Measurements from ENCODE around the gene BDP1. TPM values are rescaled to one million over a fixed set of nuclear protein-coding genes. Genes with fewer than 3 reads are reported as not detected.
A peak's percentile ranks its signal among the peaks of the same experiment; 100 is the strongest.
"Not testable (repeated sequence)": the region's sequence is repeated elsewhere in the genome, so short reads cannot be mapped to it uniquely, and the experiment has no call there.

Gene BDP1, protein sequence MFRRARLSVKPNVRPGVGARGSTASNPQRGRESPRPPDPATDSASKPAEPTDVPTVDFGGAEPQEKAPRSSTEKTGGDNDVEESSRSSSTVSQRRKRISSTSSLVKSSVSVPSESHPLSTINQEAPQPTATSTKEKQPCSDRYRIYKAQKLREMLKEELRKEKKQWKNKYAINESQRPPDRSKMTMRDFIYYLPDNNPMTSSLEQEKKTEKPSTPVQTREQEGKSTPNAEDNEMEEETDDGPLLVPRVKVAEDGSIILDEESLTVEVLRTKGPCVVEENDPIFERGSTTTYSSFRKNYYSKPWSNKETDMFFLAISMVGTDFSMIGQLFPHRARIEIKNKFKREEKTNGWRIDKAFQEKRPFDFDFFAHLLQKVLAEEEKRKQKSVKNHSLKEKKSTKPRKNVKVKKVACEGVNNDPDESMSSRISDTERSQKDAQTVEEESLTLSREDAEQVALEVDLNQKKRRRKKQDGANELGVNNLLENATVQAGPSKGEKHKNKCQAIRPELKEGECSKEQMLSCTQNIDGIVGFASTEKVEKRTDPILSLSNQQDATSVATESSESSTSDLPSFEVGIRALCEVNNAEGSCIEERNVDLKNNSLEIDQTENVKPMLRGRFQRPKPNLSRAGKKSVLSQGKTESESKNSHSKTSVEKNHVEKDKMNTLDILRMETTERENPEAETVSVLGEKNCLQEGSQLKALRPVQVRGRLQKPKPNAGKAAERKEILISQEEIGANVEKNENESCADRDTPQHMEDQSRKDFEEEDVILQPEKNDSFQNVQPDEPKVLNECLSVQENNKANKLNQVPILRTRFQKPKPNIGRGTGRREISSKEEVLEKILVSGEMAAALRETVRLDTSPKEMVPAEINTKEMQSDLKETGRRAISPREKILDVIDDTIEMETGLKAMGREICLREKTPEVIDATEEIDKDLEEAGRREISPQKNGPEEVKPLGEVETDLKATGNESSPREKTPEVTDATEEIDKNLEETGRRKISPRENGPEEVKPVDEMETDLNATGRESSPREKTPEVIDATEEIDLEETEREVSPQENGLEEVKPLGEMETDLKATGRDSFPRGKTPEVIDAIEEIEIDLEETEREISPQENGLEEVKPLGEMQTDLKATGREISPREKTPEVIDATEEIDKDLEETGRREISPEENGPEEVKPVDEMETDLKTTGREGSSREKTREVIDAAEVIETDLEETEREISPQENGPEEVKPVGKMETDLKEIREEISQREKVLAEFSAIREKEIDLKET (N-terminal part only)
- total RNA-seq (2014; rRNA removed; shearing (Covaris generic); ENCODE audit: low replicate concordance), result 6.7 and 15.6 TPM in 2 replicates

DNA sequence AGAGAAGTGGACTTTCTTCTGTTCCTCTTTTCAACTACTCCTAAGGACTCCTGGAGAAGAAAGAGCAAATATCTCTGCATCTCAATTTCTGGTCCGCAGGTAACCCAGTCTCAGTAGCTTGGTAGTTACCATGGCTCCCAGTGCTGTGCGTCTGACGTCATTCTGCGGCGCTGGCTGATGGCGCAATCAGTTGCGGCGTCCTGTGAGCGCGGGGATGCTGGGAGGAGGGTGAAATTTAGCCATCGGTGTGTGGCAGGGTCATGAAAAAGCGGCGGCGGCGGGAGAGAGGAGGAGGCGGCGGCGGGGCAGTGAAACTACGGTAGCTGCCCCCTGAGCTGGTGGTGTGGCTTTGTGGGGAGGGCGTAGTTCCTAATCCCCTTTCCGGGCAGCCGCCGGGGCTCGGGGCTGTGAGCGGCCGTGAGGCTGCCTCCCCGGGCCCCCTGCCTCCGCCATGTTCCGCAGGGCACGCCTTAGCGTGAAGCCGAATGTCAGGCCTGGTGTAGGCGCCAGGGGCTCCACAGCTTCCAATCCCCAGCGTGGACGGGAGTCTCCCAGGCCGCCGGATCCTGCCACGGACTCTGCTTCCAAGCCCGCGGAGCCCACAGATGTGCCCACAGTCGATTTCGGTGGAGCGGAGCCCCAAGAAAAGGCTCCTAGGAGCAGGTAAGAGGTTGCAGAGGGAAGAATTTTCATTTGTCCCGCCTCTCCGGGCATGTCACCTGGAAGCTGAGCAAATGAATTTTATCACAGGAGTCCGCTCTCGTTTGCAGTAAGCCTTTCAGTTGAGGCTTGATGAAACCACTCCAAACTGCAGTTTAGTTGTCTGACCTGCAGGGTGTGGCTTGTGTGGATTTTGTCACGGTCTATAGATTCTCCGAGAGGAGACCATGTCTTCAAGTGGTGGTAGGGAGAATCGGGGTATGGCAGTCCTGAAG lies at the start of gene BDP1:
BDP1 (plus strand) TSS at position 225 of the 935 bp plus-strand sequence; CDS start at position 452, 227 bp downstream.
- Histone ChIP-seq H3K4me3 (peak within 1 kb of the TSS; percentile 84), H3K27me3 (peaks cover 16% of the 10 kb centered on the region), H3K9me3 (no peaks in the 10 kb centered on the region), H3K36me3 (peaks cover 24% of the 10 kb centered on the region)
- DNase-seq, result peak; percentile 94

DNA sequence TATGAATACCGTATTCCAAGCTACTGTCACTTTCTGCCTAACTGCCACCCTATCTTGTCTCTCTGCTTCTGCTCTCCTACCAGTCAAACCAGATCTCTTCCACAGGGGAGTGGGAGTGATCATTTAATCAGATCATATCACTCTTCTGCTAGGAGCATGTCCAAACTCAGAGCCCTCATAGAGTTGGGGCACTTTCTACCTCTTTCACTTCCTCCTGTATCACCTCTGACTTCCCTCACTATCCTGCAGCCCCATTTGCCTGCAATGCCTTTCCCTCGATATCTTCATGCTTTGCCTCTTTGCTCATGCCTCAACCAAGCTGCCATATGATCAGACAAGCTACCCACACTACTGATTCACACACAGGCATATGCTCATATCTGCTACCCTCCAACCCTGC lies 45.4 kb upstream of the BDP1 start:
- peaks cover 36% of the 10 kb centered on the region for H3K27me3 ChIP-seq
- not testable (repeated sequence) for DNase-seq, H3K36me3 ChIP-seq, H3K9me3 ChIP-seq, H3K4me3 ChIP-seq

DNA sequence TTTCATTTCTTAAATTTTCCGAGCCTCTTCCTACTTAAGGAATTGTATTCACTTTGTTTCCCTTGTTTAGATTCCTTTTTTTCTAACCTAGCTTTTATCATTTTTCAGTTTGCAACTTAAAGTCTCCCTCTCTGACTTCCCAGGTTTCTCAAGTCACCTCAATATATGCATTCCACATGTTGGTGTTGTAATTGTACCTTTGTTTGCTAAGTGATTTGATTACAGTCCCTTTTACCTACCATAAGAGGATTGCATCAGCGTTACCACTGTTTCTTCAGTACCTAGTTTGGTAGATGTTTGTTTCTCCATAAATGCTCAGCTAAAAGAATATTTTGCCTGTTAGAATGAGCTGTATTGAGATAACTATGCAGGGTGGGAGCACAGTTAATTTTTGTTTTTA lies 39.8 kb upstream of the BDP1 start:
- H3K27me3 ChIP-seq, result peaks cover 40% of the 10 kb centered on the region
- H3K36me3 ChIP-seq, H3K4me3 ChIP-seq, H3K9me3 ChIP-seq, DNase-seq: not testable (repeated sequence)

DNA sequence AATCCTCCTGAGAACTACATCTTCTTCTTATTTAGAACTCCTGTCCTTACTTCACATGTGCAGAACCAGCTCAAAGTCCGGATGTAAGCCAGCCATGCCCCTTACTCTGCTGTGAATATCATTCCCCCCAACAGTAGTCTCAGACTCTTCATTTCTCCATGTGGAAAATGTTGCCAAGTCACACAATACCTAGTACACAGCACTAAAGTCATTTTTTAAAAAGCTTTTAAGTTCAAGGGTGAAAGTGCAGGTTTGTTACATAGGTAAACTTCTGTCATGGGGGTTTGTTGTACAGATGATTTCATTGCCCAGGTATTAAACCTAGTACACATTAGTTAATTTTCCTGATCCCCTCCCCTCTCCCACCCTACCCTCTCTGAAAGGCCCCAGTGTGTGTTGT lies 37.4 kb upstream of the BDP1 start:
- not testable (repeated sequence) for H3K36me3 ChIP-seq, H3K9me3 ChIP-seq, H3K4me3 ChIP-seq, DNase-seq
- H3K27me3 ChIP-seq, result peaks cover 29% of the 10 kb centered on the region

DNA sequence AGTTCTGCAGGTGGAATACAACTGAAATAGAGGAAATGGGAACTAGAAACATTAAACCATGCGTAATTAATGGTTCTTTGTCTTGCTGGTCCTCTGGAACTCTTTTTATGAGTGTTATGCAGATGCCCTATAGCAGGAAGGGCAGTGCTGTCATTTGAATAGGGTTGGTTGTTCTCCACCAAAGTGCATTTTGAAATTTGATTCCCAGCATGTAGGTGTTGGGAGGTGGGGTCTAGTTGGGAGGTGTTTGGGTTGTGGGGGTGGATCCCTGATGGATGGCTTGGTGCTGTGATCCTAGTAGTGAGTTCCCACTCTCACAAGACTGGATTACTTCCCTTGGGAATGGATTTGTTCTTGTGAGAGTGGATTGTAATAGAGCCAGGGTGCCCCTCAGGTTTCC lies 34.2 kb upstream of the BDP1 start:
- not testable (repeated sequence) for H3K4me3 ChIP-seq, H3K9me3 ChIP-seq, DNase-seq, H3K36me3 ChIP-seq
- H3K27me3 ChIP-seq, result peaks cover 32% of the 10 kb centered on the region

DNA sequence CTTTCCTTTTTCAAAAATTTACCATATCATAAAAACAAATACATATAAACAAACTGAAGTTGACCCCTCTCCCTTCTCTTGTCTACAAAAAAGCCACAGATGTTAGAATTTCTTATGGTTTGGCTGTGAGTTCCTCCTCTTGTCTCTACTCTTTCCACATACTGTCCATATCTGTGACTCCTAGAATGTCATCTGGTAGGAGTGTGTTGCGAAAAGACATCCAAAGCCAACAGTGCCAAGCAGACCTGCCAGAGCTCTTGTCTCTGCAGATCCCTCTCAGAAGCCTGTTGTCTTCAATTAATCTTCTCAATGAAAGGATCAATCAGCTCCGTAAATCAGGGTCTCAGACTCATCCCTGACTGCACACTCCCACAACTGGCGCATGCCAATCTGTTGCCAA lies 31.6 kb upstream of the BDP1 start:
- H3K36me3 ChIP-seq, DNase-seq, H3K9me3 ChIP-seq, H3K4me3 ChIP-seq: not testable (repeated sequence)
- peaks cover 30% of the 10 kb centered on the region for H3K27me3 ChIP-seq

DNA sequence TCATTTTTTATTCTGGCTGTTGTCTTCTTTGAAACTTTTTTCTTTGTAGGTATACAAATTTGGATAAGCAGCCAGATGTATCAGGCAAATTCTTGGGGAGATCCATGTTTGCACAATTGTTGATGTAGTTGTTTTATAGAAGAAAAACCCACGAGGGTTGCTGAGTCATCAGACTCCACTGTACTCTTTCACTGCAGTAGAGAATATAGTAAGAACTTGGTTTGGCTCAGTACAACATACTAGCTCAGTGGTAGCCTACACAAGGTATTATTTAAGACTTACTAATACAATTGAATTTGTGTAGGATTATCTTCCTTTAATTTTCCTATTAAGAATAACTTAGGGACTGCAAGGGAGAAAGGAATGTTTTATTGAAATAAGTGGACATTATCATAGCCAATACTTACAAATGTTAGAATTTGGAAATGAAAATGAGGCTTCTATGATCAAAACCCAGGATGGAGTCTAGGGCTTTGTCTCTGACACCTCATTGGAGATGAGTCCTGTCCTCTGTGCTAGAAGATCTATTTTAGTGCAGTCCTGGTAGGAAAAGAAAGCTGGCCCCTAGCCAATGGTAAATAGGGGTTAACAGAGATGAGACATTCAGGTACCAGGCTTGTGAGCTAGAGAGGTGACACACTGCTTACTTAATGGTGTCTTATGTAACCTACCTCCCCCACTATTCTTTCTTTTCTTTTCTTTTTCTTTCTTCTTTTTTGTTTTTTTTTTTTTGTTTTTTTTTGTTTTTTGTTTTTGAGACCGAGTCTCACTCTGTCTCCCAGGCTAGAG lies 28.6 kb upstream of the BDP1 start:
- H3K36me3 ChIP-seq, H3K9me3 ChIP-seq, DNase-seq, H3K4me3 ChIP-seq: not testable (repeated sequence)
- peaks cover 18% of the 10 kb centered on the region for H3K27me3 ChIP-seq

DNA sequence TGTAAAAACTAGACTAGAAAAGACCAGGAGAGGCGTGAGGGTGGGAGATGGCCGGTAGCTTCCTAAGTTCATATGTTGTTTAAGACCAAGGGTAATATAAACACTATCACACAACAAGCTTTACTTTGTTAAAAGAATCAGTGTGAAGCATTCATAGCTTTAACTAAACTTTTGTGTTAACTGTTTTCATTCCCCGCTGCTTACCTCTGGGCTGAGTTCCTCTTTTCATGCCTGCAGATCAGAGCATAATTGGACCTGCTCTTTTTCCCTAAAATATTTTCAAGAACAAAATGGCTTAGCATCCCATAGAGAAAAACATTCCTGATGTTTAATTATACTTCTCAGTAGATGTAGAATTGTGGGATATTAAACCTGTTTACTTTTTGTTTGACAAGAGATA lies 23.0 kb upstream of the BDP1 start:
- not testable (repeated sequence) for H3K4me3 ChIP-seq
- H3K27me3 ChIP-seq, result peaks cover 17% of the 10 kb centered on the region

DNA sequence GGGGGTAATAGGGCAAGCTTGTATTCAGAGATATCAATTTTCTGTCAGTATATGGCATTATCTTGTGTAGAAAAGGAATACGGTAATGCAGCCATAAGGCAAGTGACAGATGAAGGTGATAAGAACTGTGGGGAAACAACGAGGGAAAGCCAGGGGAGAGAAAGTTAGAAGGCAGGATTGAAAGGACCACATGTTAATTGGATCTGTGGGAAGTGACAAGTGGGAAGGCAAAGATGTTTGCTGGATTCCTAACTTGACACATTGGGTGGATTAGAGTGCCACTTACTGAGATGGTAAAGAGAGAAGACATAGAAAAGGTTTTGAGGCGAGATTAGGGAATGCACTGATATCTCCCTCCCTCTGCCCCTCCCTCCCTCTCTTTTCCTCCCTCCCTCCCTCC lies 20.6 kb upstream of the BDP1 start:
- H3K27me3 ChIP-seq, result peaks cover 16% of the 10 kb centered on the region
- H3K4me3 ChIP-seq, H3K36me3 ChIP-seq, DNase-seq, H3K9me3 ChIP-seq: not testable (repeated sequence)

More for the DNA sequence above, 23.0 kb upstream of the BDP1 start:
- H3K9me3 ChIP-seq, H3K36me3 ChIP-seq, DNase-seq: not testable (repeated sequence)

DNA sequence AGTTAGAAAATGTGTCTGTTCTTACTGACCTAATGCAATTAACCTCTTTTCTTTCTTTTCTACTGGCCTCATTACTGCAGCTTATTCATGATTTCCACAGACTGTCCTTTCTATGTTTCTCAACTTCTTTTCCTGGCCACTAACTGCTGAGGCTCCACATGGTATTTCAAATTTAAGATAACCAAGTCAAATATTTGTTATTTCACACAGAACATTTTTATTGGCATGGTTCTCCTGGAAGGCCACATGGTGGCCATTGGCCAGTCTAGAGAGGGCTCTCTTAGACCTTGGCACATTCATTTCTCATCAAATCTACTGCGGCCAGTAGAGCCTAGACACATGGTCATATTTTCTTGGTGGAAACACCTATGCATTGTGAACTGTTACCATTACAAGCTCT lies 13.9 kb upstream of the BDP1 start:
- H3K36me3 ChIP-seq, DNase-seq, H3K4me3 ChIP-seq, H3K9me3 ChIP-seq: not testable (repeated sequence)
- H3K27me3 ChIP-seq, result peaks cover 17% of the 10 kb centered on the region

DNA sequence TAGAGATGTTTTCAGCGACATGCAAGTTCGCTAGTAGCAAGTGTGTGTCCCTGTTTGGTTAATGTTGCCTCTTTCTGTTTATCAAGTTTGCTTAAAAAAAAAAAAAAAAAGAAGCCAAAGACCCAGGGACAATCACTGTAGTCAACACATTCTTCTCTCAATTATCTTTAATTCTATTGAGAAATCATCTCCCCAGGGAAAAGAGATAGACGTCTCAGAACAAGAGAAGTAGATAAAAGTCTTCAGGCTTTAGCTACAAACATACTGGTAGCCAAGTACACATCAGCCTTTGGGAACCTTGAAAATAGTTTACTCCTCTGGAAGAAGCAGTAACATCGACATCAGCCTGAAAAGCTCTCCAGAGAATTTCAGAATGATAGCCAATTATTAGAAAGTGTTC lies 11.6 kb upstream of the BDP1 start:
- H3K4me3 ChIP-seq, result not testable (repeated sequence)

DNA sequence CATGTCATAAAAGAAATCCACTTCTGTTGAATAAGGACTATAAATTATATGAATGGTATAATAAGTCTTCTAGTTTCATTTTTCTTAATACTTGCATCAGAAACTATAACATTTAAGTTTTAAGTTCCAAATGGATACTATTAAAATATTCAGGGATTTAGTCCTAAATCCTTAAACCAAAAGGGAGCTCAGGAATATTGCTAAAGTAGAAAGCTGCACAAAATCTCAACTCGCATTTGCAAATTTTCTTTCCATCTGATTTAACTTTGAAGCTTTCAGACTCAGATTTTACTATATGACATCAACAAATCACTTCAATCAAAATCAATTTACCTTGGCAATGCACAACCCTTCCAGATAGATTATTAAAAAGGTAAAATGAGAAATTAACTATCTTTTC lies 10.4 kb upstream of the BDP1 start:
- DNase-seq, H3K4me3 ChIP-seq, H3K9me3 ChIP-seq, H3K36me3 ChIP-seq: not testable (repeated sequence)
- H3K27me3 ChIP-seq, result peaks cover 21% of the 10 kb centered on the region

More for the DNA sequence above, 11.6 kb upstream of the BDP1 start:
- not testable (repeated sequence) for H3K36me3 ChIP-seq, DNase-seq, H3K9me3 ChIP-seq
- H3K27me3 ChIP-seq, result peaks cover 15% of the 10 kb centered on the region

DNA sequence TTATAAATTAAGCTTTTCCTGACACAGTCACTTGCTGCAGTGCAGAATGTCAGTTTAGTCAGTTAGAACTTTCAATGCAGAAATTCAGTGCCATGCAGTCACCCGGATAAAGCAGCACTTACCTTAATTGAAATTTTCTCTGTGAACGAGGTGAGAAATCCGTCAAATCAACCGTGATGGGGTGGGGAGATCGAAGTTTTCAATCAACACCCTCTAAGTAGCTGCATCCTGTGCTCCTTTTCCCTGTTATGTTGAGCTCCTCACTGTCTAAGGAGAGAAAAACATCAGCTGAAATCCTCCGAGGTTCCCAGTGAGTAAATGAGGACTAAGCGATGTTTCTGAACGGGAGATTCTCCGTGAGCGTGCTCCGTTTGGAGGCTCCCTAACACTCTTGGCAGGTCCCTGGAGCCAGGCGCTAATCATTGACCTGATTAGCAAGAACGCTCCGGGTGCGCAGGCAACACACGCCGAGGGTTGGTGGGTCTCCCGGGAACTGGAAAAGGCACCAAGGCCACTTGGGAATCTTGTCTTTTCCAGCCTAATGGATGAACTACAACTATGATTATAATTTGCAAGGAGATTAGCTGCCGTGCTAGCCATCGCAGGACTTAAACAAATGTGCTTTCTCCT lies 9.8 kb upstream of the BDP1 start:
- H3K36me3 ChIP-seq, H3K4me3 ChIP-seq, H3K9me3 ChIP-seq, DNase-seq: not testable (repeated sequence)
- peaks cover 27% of the 10 kb centered on the region for H3K27me3 ChIP-seq

DNA sequence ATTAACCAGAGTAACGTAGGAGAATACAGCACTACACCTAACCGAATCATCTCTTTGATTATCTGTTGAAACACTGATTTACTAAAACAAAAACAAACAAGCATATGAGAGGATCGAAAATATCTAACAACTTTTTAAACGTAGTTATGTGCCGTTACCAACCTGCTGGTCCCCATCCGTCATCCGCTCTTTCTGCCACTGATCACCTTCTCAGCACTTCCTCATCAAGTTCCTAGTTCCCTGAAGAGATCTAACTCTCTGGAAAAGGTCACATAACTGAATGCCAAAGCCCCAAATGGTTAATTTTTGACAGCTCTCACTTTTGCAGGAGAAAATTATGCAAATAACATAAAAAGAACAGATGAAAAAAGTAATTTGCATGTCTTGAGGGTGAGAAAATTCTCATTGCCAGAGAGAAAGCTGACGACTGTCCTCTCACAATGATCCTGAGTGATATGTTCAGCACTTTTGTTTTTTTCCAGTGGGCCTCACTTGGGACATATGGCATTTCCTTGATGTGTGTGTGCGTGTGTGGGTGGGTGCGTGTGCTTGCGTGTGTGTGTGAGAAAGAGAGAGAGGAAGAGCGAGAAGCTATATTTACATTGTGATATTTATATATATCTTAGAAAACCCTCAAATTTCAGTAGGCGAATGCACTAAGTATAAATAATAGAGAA lies 8.8 kb upstream of the BDP1 start:
- not testable (repeated sequence) for H3K36me3 ChIP-seq, H3K4me3 ChIP-seq, H3K9me3 ChIP-seq, DNase-seq
- H3K27me3 ChIP-seq, result peaks cover 36% of the 10 kb centered on the region

Data from MG63 (cell line).